Measurements from ENCODE around the gene MALSU1. TPM values are rescaled to one million over a fixed set of nuclear protein-coding genes. Genes with fewer than 3 reads are reported as not detected.

Gene MALSU1
- polyA plus RNA-seq (2012; rRNA removed), result 93.6 and 102 TPM in 2 replicates
- polyA plus RNA-seq (2012; cell fraction: cytosol; rRNA removed), result 101 and 119 TPM in 2 replicates
- 37.8 and 48.8 TPM in 2 replicates for polyA plus RNA-seq (2012; cell fraction: nucleus; rRNA removed)

GRCh38 chr7:23298885-23299769 lies at the start of gene MALSU1:
TSS of gene MALSU1 (plus strand) at chr7:23299339. CDS start at chr7:23299353, 14 bp downstream.
- CTCF ChIA-PET, result interaction anchor here (1.0 to 2.7 kb wide), 4 partner anchors 22 to 114 kb away, joined by 3 to 8 read pairs (median 6); no protein-coding TSS in a partner anchor
- 2% methylated on average over 51 of the region's 59 CpGs for WGBS (ENCODE audit: low lambda C conversion rate)
- H3F3A ChIP-seq (replicated peaks; ENCODE audit: insufficient read depth), result peaks cover 10% of the 10 kb centered on the region
- no peak for TF ChIP-seq EZH2phosphoT487 (IDR thresholded peaks at IDR 0.05; ENCODE audit: borderline replicate concordance, low read depth)
- peak; percentile 83 for TF ChIP-seq ELF1 (IDR thresholded peaks at IDR 0.05)
- no peak for TF ChIP-seq MEF2A (IDR thresholded peaks at IDR 0.05; ENCODE audit: borderline replicate concordance, low read depth)
- peak; percentile 80 for TF ChIP-seq SIN3A (IDR thresholded peaks at IDR 0.05; ENCODE audit: borderline replicate concordance, low read depth, low read length)
- TF ChIP-seq RAD21 (IDR thresholded peaks at IDR 0.05; ENCODE audit: low read length), result no peak; the same call in 1 of the 2 replicates
- peak; percentile 97 for TF ChIP-seq POLR2AphosphoS5 (IDR thresholded peaks at IDR 0.05; ENCODE audit: low read depth, low read length)
- TF ChIP-seq FOXJ3 (CRISPR knock-in tag; IDR thresholded peaks at IDR 0.05), result 0 out of 2 replicates have a peak, but pooled peaks have one; percentile 32
- TF ChIP-seq MAX (IDR thresholded peaks at IDR 0.05; ENCODE audit: low read depth), result peak; percentile 62; the same call in 1 of the 2 replicates
- TF ChIP-seq ZBTB33 (IDR thresholded peaks at IDR 0.05; ENCODE audit: borderline replicate concordance, low read depth), result no peak
- peak; percentile 70 for TF ChIP-seq NRF1 (IDR thresholded peaks at IDR 0.05; ENCODE audit: low read depth, low read length)
- no peak for TF ChIP-seq USF1 (IDR thresholded peaks at IDR 0.05; ENCODE audit: borderline replicate concordance, low read depth)
- TF ChIP-seq FOSL2 (IDR thresholded peaks at IDR 0.05; ENCODE audit: borderline replicate concordance, low read depth), result no peak
- peak; percentile 87 for TF ChIP-seq TAF1 (IDR thresholded peaks at IDR 0.05; ENCODE audit: borderline replicate concordance, low read depth, low read length)
- TF ChIP-seq EP300 (IDR thresholded peaks at IDR 0.05; ENCODE audit: borderline replicate concordance in 1 of 2, low read depth in 1 of 2, low read length in 1 of 2), result no peak; a peak in 1 of 4 replicates
- no peak for TF ChIP-seq FOXM1 (IDR thresholded peaks at IDR 0.05; ENCODE audit: low read depth)
- no peak for TF ChIP-seq GATA2 (CRISPR knock-in tag; IDR thresholded peaks at IDR 0.05)
- TF ChIP-seq IRF3 (IDR thresholded peaks at IDR 0.05; ENCODE audit: low read depth, low read length), result peak; percentile 18; the same call in 1 of the 2 replicates
- TF ChIP-seq MXI1 (IDR thresholded peaks at IDR 0.05; ENCODE audit: low read depth, low read length), result peak; percentile 95
- TF ChIP-seq USF2 (IDR thresholded peaks at IDR 0.05; ENCODE audit: borderline replicate concordance, low read depth, low read length), result no peak
- peak; percentile 79 for TF ChIP-seq CHD2 (IDR thresholded peaks at IDR 0.05; ENCODE audit: low read length, partially characterized antibody)
- 0 out of 2 replicates have a peak, but pooled peaks have one; percentile 5 for TF ChIP-seq CTCF (IDR thresholded peaks at IDR 0.05)
- TF ChIP-seq NFIC (IDR thresholded peaks at IDR 0.05; ENCODE audit: borderline replicate concordance), result no peak
- TF ChIP-seq RXRA (IDR thresholded peaks at IDR 0.05; ENCODE audit: borderline replicate concordance, low read depth), result no peak
- TF ChIP-seq YY1 (IDR thresholded peaks at IDR 0.05; ENCODE audit: low read depth), result peak; percentile 82

More at GRCh38 chr7:23298885-23299769, at the start of gene MALSU1:
- Histone ChIP-seq H3K4me1 (ENCODE audit: control insufficient read depth in 1 of 2, insufficient read depth in 2 of 2, low read depth in 1 of 2, low read length in 1 of 2) (peaks cover 8 to 20% of the 10 kb centered on the region in 2 experiments; a peak in 3 of 4 replicates), H3K4me3 (ENCODE audit: low read depth in 2 of 2, low read length in 1 of 2) (peak within 1 kb of the TSS; percentile 85 to 100), H4K20me1 (ENCODE audit: insufficient read depth) (no peaks in the 10 kb centered on the region; the same call in 1 of the 2 replicates), H3K27me3 (ENCODE audit: insufficient read depth) (no peaks in the 10 kb centered on the region), H3K79me2 (ENCODE audit: insufficient read depth) (peaks cover 50% of the 10 kb centered on the region), H3K9me2 (no peaks in the 10 kb centered on the region), H3K27ac (ENCODE audit: low read depth in 2 of 2, low read length in 1 of 2) (peak within 1 kb of the TSS; percentile 77 to 88), H2AFZ (ENCODE audit: low read depth) (peak within 1 kb of the TSS; percentile 89), H3K9ac (peak within 1 kb of the TSS; percentile 91), H3K9me3 (no peaks in the 10 kb centered on the region), H3K4me2 (peak within 1 kb of the TSS; percentile 97), H3K36me3 (replicated peaks in 1 of 2; ENCODE audit: control insufficient read depth in 1 of 2, insufficient read depth in 2 of 2, low read length in 1 of 2) (peaks cover 8 to 32% of the 10 kb centered on the region in 2 experiments)
- DNase-seq, result peak; percentile 99
- POLR2A ChIA-PET, result interaction anchor here (0.8 to 1.5 kb wide), 3 partner anchors 9 to 209 kb away, joined by 3 to 4 read pairs (median 3); no protein-coding TSS in a partner anchor
